ENCODE results near the gene LPGAT1.

The LPGAT1 gene

DNA sequence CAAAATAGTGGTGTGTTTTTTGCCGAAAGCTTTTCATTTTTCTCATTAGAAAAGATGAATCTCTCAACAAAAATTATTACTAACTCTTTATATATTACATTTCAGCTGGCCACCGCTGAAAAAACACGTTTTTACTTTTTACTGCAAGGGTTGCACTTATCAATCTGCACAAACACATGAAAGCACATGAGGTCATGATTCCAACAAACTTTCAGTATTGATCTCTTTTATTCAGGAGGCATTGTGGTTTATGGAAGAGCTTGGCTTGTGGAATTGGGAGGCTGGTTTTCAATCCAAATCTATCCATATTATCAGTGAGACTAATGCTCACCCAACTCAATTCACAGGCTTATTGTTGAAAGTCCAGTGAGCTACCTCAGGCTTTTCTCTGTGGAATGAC lies 20.6 kb upstream of the LPGAT1 start:
- TF ChIP-seq POLR2AphosphoS5 (IDR thresholded peaks at IDR 0.05; ENCODE audit: low read depth, low read length) = no peak
- TF ChIP-seq, protein P1, sequence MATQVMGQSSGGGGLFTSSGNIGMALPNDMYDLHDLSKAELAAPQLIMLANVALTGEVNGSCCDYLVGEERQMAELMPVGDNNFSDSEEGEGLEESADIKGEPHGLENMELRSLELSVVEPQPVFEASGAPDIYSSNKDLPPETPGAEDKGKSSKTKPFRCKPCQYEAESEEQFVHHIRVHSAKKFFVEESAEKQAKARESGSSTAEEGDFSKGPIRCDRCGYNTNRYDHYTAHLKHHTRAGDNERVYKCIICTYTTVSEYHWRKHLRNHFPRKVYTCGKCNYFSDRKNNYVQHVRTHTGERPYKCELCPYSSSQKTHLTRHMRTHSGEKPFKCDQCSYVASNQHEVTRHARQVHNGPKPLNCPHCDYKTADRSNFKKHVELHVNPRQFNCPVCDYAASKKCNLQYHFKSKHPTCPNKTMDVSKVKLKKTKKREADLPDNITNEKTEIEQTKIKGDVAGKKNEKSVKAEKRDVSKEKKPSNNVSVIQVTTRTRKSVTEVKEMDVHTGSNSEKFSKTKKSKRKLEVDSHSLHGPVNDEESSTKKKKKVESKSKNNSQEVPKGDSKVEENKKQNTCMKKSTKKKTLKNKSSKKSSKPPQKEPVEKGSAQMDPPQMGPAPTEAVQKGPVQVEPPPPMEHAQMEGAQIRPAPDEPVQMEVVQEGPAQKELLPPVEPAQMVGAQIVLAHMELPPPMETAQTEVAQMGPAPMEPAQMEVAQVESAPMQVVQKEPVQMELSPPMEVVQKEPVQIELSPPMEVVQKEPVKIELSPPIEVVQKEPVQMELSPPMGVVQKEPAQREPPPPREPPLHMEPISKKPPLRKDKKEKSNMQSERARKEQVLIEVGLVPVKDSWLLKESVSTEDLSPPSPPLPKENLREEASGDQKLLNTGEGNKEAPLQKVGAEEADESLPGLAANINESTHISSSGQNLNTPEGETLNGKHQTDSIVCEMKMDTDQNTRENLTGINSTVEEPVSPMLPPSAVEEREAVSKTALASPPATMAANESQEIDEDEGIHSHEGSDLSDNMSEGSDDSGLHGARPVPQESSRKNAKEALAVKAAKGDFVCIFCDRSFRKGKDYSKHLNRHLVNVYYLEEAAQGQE (IDR thresholded peaks at IDR 0.05; ENCODE audit: insufficient read depth in 1 of 2, low read depth in 2 of 2, low read length in 2 of 2) = no peak
- TF ChIP-seq TAF1 (IDR thresholded peaks at IDR 0.05; ENCODE audit: borderline replicate concordance, insufficient read depth, low read length) = no peak
- no peak for TF ChIP-seq FOXP2 (optimal IDR thresholded peaks at IDR 0.05; ENCODE audit: borderline replicate concordance, extremely low read depth, extremely low read length, insufficient read depth)
- TF ChIP-seq SIN3A (IDR thresholded peaks at IDR 0.05; ENCODE audit: borderline replicate concordance, insufficient read depth, low read length) = no peak

DNA sequence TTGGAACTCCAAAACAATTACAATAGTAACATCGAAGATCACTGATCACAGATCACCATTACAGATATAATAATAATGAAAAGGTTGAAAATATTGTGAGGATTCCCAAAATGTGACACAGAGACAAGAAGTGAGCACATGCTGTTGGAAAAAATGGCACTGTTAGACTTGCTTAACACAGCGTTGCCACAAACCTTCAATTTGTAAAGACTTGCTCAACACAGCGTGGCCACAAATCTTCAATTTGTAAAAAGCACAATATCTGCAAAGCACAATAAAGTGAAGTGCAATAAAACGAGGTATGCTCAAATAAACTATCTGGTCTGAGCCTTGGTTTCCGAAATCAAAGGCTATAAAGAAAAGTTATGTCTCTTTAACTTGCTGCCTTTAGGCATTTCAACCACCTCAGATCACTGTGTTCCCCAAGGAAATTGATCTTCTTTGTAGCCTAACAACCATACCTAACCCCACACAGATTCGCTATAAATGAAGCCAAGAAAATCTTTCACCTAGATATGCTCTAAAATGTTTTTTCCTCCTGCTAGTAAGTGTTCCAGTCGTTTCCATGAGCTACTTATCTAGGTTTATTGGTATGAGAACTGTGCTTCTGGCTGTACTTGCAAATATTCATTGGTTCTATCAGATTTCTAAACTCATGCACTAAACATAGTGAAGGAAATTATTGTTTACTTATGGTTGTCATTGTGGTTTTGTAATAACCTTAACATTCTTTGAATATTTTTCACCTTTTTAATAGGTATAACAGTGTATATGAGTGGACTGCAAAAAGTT lies 13.1 kb upstream of the LPGAT1 start:
- no peak for TF ChIP-seq POLR2AphosphoS5 (IDR thresholded peaks at IDR 0.05; ENCODE audit: low read depth, low read length)
- TF ChIP-seq TAF1 (IDR thresholded peaks at IDR 0.05; ENCODE audit: borderline replicate concordance, insufficient read depth, low read length) = no peak
- TF ChIP-seq, protein P1 (IDR thresholded peaks at IDR 0.05; ENCODE audit: insufficient read depth in 1 of 2, low read depth in 2 of 2, low read length in 2 of 2) = no peak
- TF ChIP-seq SIN3A (IDR thresholded peaks at IDR 0.05; ENCODE audit: borderline replicate concordance, insufficient read depth, low read length) = no peak
- no peak for TF ChIP-seq FOXP2 (optimal IDR thresholded peaks at IDR 0.05; ENCODE audit: borderline replicate concordance, extremely low read depth, extremely low read length, insufficient read depth)

DNA sequence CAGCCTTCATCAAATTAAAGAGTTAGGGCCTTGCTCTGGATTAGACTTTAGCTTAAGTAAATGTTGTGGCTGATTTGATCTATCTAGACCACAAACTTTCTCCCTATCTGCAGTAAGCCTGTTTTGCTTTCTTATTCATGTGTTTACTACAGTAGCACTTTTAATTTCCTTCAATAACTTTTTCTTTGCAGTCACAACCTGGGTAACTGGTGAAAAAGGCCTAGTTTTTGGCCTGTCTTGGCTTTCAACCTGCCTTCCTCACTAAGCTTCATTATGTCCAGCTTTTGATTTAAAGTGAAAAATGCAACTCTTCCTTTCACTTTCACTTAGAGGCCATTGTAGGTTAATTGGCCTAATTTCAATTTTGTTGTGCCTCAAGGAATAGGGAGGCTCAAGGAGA lies 12.5 kb upstream of the LPGAT1 start:
- TF ChIP-seq, protein P1 (IDR thresholded peaks at IDR 0.05; ENCODE audit: insufficient read depth in 1 of 2, low read depth in 2 of 2, low read length in 2 of 2) = no peak
- TF ChIP-seq FOXP2 (optimal IDR thresholded peaks at IDR 0.05; ENCODE audit: borderline replicate concordance, extremely low read depth, extremely low read length, insufficient read depth) = no peak
- TF ChIP-seq TAF1 (IDR thresholded peaks at IDR 0.05; ENCODE audit: borderline replicate concordance, insufficient read depth, low read length) = no peak
- no peak for TF ChIP-seq SIN3A (IDR thresholded peaks at IDR 0.05; ENCODE audit: borderline replicate concordance, insufficient read depth, low read length)
- no peak for TF ChIP-seq POLR2AphosphoS5 (IDR thresholded peaks at IDR 0.05; ENCODE audit: low read depth, low read length)

DNA sequence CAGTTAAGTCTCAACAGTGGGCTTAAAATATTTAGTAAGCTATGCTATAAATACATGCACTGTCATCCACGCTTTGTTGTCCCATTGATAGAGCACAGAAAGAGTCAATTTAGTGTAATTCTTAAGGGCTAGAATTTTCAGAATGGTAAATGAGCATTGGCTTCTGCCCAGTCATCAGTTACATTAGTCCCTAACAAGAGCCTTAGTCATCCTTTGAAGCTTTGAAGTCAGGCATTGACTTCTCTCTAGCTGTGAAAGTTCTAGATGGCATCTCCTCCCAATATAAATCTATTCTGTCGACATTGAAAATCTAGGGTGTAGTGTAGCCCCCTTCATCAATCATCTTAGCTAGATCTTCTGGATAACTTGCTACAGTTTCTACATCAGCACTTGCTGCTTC lies 12.0 kb upstream of the LPGAT1 start:
- TF ChIP-seq SIN3A (IDR thresholded peaks at IDR 0.05; ENCODE audit: borderline replicate concordance, insufficient read depth, low read length) (no peak), FOXP2 (optimal IDR thresholded peaks at IDR 0.05; ENCODE audit: borderline replicate concordance, extremely low read depth, extremely low read length, insufficient read depth) (no peak), TAF1 (IDR thresholded peaks at IDR 0.05; ENCODE audit: borderline replicate concordance, insufficient read depth, low read length) (no peak)
- TF ChIP-seq, protein P1 (IDR thresholded peaks at IDR 0.05; ENCODE audit: insufficient read depth in 1 of 2, low read depth in 2 of 2, low read length in 2 of 2) = no peak
